ENCODE measurements around the gene ADTRP.

DNA sequence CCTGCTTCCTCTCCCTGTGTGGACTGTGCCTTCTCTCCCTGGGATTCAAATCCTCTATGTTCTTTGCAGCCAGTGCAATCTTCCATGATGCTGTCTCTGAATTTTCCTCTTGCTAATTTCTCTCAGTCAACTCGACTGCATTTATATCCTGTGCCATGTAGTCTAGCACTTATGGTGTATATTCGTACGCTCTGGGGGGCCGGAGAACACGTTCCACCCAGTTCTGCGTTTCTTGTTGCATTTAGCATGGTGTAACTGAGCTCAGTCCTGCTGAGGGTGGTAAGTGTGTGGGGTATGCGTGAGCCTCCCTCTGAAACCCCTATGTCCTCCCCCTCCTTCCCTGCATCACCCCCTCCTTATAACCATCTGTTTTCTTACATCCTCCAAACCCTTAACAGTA lies 42.0 kb downstream of the ADTRP start:
- TF ChIP-seq POLR2AphosphoS5 (IDR thresholded peaks at IDR 0.05): no peak
- no peak for TF ChIP-seq POLR2A (IDR thresholded peaks at IDR 0.05)
- no peak for TF ChIP-seq CTCF (IDR thresholded peaks at IDR 0.05)
